Measurements from ENCODE around the gene USP47.

DNA sequence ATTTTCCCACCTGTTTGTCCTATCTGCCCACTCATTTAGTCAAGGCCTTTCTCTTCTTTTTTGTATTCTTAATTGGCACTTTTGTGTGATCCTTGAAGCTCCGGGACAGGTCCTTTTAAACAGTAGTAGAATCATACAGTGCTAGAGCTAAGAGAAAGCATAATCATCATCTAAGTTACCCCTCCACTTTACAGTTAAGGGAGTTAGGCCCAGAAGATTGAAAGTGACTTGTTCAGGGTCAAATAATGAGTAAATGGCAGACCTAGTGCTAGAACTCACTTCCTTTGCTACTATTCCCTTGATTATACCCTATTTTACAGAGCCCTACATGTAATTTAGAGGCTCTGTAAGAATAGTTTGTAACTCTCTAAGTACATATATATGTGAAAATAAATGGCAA, 2.5 kb downstream of the USP47 start:
- no peak for TF ChIP-seq EZH2 (IDR thresholded peaks at IDR 0.05; ENCODE audit: borderline replicate concordance, insufficient read depth, low read depth, low read length, poor library complexity, severe bottlenecking)
- TF ChIP-seq, protein P1, sequence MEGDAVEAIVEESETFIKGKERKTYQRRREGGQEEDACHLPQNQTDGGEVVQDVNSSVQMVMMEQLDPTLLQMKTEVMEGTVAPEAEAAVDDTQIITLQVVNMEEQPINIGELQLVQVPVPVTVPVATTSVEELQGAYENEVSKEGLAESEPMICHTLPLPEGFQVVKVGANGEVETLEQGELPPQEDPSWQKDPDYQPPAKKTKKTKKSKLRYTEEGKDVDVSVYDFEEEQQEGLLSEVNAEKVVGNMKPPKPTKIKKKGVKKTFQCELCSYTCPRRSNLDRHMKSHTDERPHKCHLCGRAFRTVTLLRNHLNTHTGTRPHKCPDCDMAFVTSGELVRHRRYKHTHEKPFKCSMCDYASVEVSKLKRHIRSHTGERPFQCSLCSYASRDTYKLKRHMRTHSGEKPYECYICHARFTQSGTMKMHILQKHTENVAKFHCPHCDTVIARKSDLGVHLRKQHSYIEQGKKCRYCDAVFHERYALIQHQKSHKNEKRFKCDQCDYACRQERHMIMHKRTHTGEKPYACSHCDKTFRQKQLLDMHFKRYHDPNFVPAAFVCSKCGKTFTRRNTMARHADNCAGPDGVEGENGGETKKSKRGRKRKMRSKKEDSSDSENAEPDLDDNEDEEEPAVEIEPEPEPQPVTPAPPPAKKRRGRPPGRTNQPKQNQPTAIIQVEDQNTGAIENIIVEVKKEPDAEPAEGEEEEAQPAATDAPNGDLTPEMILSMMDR (IDR thresholded peaks at IDR 0.05) = no peak
